ENCODE data around the gene KIF26B. TPM values are rescaled to one million over a fixed set of nuclear protein-coding genes. Genes with fewer than 3 reads are reported as not detected.

Gene KIF26B
- total RNA-seq, 1 donor from 2014 or later: 5.1 TPM

DNA sequence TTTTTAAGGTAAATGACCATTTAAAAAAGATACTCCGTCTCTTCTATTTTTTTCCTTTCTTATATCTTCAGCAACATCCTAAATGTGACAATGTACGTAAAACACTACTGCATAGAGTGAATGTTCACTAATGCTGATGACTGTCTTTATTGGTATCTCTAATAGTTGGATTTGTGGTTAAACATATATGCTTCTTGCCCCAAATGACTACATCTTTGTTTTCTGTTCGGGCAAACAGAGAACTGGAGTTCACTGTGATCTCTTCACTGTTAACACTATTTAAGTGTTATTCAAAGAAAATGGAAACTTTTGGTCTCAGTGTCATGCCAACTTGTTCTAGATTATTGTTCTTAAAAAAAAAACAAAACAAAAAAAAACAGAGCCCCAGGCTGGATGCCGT, 109.4 kb downstream of the KIF26B start:
- DNase-seq (ENCODE audit: low spot score, unreplicated experiment): no peak
- no peaks in the 10 kb centered on the region for H3K36me3 Mint-ChIP-seq (ENCODE audit: insufficient read depth)
- H3K9me3 Mint-ChIP-seq (ENCODE audit: low read depth): no peaks in the 10 kb centered on the region
- TF ChIP-seq, protein P1, sequence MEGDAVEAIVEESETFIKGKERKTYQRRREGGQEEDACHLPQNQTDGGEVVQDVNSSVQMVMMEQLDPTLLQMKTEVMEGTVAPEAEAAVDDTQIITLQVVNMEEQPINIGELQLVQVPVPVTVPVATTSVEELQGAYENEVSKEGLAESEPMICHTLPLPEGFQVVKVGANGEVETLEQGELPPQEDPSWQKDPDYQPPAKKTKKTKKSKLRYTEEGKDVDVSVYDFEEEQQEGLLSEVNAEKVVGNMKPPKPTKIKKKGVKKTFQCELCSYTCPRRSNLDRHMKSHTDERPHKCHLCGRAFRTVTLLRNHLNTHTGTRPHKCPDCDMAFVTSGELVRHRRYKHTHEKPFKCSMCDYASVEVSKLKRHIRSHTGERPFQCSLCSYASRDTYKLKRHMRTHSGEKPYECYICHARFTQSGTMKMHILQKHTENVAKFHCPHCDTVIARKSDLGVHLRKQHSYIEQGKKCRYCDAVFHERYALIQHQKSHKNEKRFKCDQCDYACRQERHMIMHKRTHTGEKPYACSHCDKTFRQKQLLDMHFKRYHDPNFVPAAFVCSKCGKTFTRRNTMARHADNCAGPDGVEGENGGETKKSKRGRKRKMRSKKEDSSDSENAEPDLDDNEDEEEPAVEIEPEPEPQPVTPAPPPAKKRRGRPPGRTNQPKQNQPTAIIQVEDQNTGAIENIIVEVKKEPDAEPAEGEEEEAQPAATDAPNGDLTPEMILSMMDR (IDR thresholded peaks at IDR 0.05; ENCODE audit: unreplicated experiment): no peak
- H3K27me3 Mint-ChIP-seq: no peaks in the 10 kb centered on the region
- H3K27ac Mint-ChIP-seq: no peak overlapping the region
- H3K4me3 Mint-ChIP-seq (ENCODE audit: low read depth): no peak overlapping the region
- peaks cover 4% of the 10 kb centered on the region for H3K4me1 Mint-ChIP-seq (ENCODE audit: low read depth)

DNA sequence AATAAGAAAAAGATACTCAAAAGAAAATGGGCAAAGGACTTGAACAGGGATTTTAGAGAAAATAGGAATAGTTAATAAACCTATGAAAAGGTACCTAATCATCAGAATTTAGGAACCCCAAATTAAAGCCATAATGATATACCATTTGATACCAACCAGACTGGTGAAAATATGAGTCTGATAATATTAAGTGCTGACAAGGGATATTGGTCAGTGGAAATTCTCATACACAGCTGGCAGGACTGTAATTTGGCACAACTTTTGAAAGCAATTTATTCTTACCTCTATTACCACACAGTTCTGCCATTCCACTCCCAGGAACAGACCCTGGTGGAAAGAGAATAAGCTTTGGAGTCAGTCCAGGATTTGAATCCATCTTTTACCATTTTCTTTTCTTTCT, 111.3 kb downstream of the KIF26B start:
- Mint-ChIP-seq H3K27ac (no peak overlapping the region), H3K9me3 (ENCODE audit: low read depth) (peaks cover 8% of the 10 kb centered on the region), H3K4me3 (ENCODE audit: low read depth) (no peak overlapping the region), H3K4me1 (ENCODE audit: low read depth) (no peaks in the 10 kb centered on the region), H3K27me3 (no peaks in the 10 kb centered on the region), H3K36me3 (ENCODE audit: insufficient read depth) (peaks cover 1% of the 10 kb centered on the region)
- no peak for DNase-seq (ENCODE audit: low spot score, unreplicated experiment)
- TF ChIP-seq, protein P1 (IDR thresholded peaks at IDR 0.05; ENCODE audit: unreplicated experiment): no peak

DNA sequence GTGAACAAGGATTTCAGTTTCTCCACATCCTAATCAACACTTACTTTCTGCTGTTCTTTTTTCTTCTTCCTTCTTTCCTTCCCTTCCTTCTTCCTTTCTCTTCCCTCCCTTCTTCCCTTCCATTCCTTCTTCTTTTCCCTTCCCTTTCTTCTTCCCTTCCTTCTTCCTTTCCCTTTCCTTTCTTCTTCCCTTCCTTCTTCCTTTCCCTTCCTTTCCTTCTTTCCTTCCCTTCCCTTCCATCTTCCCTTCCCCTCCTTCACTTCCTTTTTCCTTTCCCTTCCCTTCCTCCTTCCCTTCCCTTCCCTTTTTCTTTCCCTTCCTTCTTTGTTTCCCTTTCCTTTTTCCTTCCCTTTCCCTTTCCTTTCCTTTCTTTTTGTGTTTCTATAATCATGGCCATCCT, 115.3 kb downstream of the KIF26B start:
- Mint-ChIP-seq H3K27me3 (no peaks in the 10 kb centered on the region), H3K36me3 (ENCODE audit: insufficient read depth) (peaks cover 1% of the 10 kb centered on the region), H3K9me3 (ENCODE audit: low read depth) (peaks cover 8% of the 10 kb centered on the region), H3K4me3 (ENCODE audit: low read depth) (no peak overlapping the region), H3K27ac (no peak overlapping the region), H3K4me1 (ENCODE audit: low read depth) (no peaks in the 10 kb centered on the region)
- DNase-seq (ENCODE audit: low spot score, unreplicated experiment): no peak
- TF ChIP-seq, protein P1 (IDR thresholded peaks at IDR 0.05; ENCODE audit: unreplicated experiment): no peak

DNA sequence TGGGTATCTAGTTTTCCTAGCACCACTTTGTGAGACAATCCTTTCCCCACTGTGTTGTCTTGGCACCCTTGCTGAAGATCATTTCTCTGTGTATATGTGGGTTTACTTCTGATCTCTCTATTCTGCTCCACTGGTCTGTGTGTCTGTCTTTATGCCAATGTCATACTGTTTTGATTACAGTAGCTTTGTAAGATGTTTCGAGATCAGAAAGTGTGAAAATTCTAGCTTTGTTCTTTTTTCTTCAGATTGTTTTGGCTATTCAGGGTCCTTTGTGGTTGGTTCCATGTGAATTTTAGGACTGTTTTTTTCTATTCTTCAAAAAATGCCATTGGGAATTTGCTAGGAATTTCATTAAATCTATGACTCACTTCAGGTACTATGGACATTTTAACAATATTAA, 116.2 kb downstream of the KIF26B start:
- no peak for DNase-seq (ENCODE audit: low spot score, unreplicated experiment)
- no peaks in the 10 kb centered on the region for H3K4me1 Mint-ChIP-seq (ENCODE audit: low read depth)
- no peak overlapping the region for H3K27ac Mint-ChIP-seq
- H3K4me3 Mint-ChIP-seq (ENCODE audit: low read depth): no peak overlapping the region
- peaks cover 1% of the 10 kb centered on the region for H3K36me3 Mint-ChIP-seq (ENCODE audit: insufficient read depth)
- no peaks in the 10 kb centered on the region for H3K27me3 Mint-ChIP-seq
- peaks cover 8% of the 10 kb centered on the region for H3K9me3 Mint-ChIP-seq (ENCODE audit: low read depth)
- TF ChIP-seq, protein P1 (IDR thresholded peaks at IDR 0.05; ENCODE audit: unreplicated experiment): no peak

DNA sequence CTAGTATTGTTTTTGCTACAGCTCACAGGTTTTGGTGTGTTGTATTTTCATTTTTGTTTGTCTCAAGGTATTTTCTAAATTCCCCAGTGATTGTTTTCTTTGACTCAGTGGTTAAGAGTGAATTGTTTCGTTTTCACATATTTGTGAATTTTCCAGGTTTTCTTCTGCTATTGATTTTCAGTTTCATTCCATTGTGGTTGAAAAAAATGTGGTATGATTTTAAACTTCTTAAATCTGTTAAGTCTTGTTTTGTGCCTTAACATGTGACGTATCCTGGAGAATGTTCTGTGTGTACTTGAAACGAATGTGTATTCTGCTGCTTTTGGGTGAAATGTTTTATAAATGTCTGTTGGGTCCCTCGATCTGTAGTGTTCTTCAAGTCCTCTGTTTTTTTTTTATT, 117.9 kb downstream of the KIF26B start:
- H3K36me3 Mint-ChIP-seq (ENCODE audit: insufficient read depth): peaks cover 1% of the 10 kb centered on the region
- H3K4me1 Mint-ChIP-seq (ENCODE audit: low read depth): peaks cover 5% of the 10 kb centered on the region
- H3K27me3 Mint-ChIP-seq: no peaks in the 10 kb centered on the region
- no peak overlapping the region for H3K4me3 Mint-ChIP-seq (ENCODE audit: low read depth)
- TF ChIP-seq, protein P1 (IDR thresholded peaks at IDR 0.05; ENCODE audit: unreplicated experiment): no peak
- peaks cover 8% of the 10 kb centered on the region for H3K9me3 Mint-ChIP-seq (ENCODE audit: low read depth)
- peak overlapping the region; percentile 12 for H3K27ac Mint-ChIP-seq
- DNase-seq (ENCODE audit: low spot score, unreplicated experiment): no peak

All from progenitor cell of endocrine pancreas (in vitro differentiated cells).